HG02588 (cell line): ENCODE data around the gene STK32C.
A peak's percentile ranks its signal among the peaks of the same experiment; 100 is the strongest.
"Not testable (repeated sequence)": the region's sequence is repeated elsewhere in the genome, so short reads cannot be mapped to it uniquely, and the experiment has no call there.

ENCODE experiments used
- ATAC-seq: cut with Tn5 transposase; IDR thresholded peaks from one replicate; pipeline ENCODE4 v1.9.1; 2021; ENCODE audit warnings: mild to moderate bottlenecking, moderate library complexity; ENCODE audit not compliant: unreplicated experiment

STK32C gene

GRCh38 chr10:132338876-132339275, 31.1 kb upstream of the STK32C start:
- ATAC-seq, result no peak

GRCh38 chr10:132337854-132338253, 30.1 kb upstream of the STK32C start:
- not testable (repeated sequence) for ATAC-seq

GRCh38 chr10:132336919-132337407, 29.2 kb upstream of the STK32C start:
- ATAC-seq, result no peak

GRCh38 chr10:132336064-132336746, 28.5 kb upstream of the STK32C start:
- no peak for ATAC-seq

- ATAC-seq, result no peak
These were observed 27.7 kb upstream of the STK32C start for GRCh38 chr10:132335189-132336063.

- ATAC-seq, result no peak
These were observed 27.0 kb upstream of the STK32C start for GRCh38 chr10:132334631-132335188.

- no peak for ATAC-seq
These were observed 25.6 kb upstream of the STK32C start for GRCh38 chr10:132333386-132333785.

GRCh38 chr10:132332433-132332754, 24.6 kb upstream of the STK32C start:
- ATAC-seq, result peak; percentile 46

GRCh38 chr10:132331601-132332432, 24.1 kb upstream of the STK32C start, which contains the start of gene LRRC27:
Gene LRRC27 (plus strand): TSS chr10:132332193. CDS start chr10:132333525, 1,332 bp downstream.
- peak; percentile 85 for ATAC-seq

- ATAC-seq, result no peak
These were observed 22.7 kb upstream of the STK32C start for GRCh38 chr10:132330486-132330833.

- no peak for ATAC-seq
These were observed 22.1 kb upstream of the STK32C start for GRCh38 chr10:132329565-132330485.

GRCh38 chr10:132328738-132329137, 21.0 kb upstream of the STK32C start:
- ATAC-seq, result no peak

GRCh38 chr10:132328106-132328505, 20.4 kb upstream of the STK32C start:
- no peak for ATAC-seq

GRCh38 chr10:132326925-132327324, 19.2 kb upstream of the STK32C start:
- ATAC-seq, result no peak

GRCh38 chr10:132326344-132326889, 18.7 kb upstream of the STK32C start:
- ATAC-seq, result no peak

- no peak for ATAC-seq
These were observed 16.4 kb upstream of the STK32C start for GRCh38 chr10:132324186-132324585.

- ATAC-seq, result no peak
These were observed 14.9 kb upstream of the STK32C start for GRCh38 chr10:132322586-132323048.

- ATAC-seq, result no peak
These were observed 14.0 kb upstream of the STK32C start for GRCh38 chr10:132321726-132322125.

- no peak for ATAC-seq
These were observed 13.1 kb upstream of the STK32C start for GRCh38 chr10:132320654-132321469.
